Activated T-cell treated with anti-CD3 and anti-CD28 coated beads for 48 hours (primary cell): Measurements from ENCODE around the gene CPA5.

Experiments used
- DNase-seq: peaks from one replicate; pipeline ENCODE4 v3.0.0-alpha.2; 2020; ENCODE audit warnings: low read depth

CPA5 gene

DNA sequence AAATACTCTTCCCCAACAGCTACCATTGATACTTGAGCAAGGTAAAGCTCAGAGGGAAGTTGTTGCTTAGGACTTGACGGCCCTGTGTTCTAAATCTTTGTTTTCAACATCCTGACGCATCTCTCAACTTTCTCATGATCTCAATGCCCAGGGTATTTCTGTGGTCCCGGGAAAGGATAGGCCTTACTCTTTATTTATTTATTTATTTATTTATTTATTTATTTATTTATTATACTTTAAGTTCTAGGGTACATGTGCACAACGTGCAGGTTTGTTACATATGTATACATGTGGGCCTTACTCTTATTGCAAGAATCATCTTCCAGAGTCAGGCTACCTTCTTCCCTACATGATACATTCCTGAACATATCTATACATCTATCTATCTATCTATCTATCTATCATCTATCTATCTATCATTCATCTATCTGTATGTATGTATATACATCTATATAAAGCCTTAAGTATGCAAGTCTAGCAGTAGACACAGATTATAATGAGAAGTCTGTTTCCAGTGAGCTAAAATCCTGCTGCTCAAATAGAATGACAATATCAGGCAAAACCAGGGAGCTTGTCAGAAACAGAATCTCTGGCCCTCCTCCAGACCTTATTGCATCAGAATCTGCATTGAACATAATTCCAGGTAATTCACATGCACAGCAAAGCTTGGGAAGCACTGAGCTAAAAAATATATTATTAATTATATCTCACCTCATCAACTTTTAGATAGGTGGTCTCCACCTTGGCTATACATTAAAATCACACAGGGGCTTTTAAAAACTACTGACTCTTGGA lies 12.2 kb upstream of the CPA5 start:
- DNase-seq: no peak

DNA sequence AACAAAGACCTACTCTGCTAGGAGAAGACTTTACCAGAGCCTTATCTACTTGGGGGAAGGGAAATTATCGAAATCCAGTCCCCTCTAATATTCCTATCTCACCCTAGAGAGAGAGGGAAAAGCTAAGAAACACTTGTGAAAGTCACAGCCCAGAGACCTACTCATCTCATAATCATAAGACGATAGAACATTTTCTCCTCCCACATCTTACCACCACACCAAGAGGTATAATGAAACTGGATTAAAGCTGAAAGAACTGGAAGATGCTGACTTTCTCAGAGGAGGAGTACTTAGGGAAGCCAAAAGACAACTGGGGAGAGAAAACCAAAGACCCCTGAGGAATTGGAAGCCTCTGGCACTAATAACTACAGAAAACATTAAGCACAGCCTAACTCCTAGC lies 10.8 kb upstream of the CPA5 start:
- DNase-seq: no peak

DNA sequence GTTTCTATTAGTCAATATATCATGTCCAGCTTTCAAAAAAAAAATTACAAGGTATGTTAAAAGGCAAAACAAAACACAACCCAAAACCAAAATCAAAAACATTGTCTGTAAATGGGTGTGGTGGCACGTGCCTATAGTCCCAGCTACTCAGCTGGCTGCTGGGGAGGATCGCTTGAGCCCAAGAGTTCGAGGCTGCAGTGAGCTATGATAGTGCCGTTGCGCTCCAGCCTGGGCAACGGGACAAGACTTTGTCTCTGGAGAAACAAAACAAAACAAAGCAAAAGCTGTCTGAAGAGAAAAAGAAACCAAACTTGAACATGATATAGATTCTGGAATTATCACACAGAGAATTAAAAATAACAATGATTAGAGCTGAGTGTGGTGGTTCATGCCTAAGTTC lies 10.3 kb upstream of the CPA5 start:
- no peak for DNase-seq

DNA sequence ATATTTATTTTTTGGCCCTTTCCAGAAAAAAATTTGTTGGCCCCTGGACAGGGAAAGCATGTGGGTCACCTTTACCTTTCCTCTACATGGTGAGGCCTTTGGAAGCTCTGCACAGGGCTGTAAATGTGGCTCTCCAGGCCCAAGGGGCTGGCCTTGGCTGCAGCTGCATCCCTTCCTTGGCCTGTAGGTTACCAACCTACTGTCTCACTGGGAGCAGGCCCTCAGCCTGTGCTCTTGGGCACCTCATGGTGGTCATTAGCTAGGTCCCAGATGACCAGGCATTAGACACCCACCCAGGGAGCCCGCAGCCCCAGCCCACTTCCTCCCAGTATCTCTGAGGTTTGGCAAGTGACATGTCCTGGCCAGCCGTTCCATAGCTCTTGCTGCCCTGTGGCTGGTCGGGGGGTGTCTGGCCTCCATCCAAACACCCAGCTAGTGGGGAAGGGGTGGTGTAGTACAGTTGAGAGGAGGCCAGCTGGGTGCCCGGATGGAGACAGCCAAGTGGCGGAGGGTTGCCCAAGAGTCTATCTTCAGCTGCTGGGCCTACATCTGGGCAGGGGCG lies 7.1 kb upstream of the CPA5 start:
- DNase-seq: no peak

DNA sequence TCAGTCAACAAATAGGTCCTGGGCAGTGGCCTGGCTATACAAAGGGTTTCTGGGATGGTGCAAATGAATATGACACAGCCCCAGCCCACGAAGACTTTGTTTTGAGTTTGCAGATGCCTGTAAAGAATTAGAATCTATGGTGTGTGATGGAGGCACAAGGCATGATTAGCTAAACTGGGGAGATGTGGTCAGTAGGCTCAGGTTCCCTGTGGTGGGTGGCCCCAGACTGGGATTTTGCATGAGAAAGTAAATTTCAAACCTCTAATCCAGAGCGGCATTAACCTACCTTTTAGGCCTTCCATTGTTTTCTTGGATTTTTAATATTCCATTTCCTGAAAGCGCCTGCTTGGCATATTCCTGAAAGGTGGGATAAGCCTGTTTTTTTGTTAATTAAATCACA lies 6.4 kb upstream of the CPA5 start:
- DNase-seq: no peak

DNA sequence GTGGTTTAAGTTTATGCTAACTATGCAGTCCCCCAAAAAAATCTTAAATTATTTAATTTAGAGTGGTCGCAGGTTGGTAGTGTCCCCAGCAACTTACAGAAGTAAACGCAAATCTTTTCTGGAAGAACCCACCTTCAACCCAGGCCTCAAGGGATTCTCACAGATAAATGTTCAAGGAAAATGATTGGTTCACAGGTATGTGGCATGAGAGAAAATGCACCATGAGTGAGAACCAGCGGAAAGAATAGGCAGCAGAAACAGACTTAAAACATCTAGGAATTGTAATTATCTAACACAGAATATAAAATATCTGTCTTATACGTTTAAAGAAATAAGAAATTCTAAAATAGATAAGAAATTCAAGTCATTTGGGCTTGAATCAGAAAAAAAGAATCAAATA lies 2.7 kb upstream of the CPA5 start:
- no peak for DNase-seq

DNA sequence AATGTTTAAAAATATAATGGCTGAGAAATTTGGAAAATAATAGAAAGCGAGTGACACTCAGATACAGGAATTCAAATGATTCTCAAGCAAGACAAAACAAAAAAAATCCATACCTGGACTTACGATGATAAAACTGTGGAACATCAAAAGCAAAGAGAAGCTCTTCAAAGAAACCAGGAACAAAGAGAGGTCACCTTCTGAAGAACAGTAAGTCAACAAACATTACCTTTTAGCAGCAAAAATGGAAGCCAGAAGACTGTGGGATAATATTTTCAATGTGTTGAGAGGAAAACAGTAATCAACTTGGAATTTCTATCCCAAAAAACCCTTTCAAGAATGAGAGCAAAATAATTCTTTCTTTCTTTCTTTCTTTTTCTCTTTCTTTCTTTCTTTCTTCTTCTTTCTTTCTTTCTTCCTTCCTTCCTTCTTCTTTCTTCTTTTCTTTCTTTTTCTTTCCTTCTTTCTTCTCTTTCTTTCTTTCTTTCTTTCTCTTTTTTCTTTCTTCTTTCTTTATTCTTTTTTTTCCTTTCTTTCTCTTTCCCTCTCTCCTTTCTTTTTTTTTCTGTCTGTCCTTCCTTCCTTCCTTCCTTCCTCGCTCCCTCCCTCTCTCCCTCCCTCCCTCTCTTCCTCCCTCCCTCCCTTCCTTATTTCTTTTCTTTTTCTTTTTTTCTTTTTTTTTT lies 1.8 kb upstream of the CPA5 start:
- no peak for DNase-seq

DNA sequence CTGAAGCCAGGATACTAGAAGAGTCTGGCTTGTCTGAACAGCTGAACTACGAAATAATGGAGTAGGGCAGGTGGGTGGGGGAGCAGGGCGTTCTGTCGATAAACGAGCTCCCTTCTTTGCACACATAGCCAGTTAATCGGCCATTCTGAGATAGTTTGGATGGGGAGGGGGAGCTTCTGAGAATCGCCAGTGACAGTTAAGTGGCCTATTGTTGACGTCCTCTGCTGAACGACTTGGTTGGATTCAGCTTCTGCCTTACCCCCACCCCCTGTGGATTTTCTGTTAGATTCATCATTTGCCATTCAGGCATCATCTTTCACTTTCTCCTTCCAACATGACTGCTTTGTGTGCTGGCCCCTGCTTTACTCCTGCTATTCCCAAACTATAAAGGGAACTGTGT lies 520 bp downstream of the CPA5 start:
- DNase-seq: no peak

DNA sequence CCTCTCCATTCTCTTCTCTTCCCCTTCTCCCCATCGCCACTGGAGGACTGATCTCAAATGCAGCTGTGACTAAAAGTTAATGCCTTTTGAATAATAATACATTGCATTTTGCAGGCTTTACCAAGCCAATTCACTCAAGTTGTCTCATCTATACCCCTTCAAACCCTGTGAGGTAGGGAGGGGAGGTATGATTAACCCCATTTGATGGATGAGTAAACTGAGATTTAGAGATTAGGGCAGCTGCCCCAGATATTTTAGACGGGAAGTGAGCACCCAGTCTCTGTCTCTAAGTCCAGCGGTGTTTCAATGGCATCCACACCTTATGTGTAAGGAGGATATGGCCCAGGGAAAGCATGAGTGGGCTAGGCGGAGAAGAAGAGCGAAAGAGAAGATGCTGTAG lies 1.1 kb downstream of the CPA5 start:
- DNase-seq: no peak

DNA sequence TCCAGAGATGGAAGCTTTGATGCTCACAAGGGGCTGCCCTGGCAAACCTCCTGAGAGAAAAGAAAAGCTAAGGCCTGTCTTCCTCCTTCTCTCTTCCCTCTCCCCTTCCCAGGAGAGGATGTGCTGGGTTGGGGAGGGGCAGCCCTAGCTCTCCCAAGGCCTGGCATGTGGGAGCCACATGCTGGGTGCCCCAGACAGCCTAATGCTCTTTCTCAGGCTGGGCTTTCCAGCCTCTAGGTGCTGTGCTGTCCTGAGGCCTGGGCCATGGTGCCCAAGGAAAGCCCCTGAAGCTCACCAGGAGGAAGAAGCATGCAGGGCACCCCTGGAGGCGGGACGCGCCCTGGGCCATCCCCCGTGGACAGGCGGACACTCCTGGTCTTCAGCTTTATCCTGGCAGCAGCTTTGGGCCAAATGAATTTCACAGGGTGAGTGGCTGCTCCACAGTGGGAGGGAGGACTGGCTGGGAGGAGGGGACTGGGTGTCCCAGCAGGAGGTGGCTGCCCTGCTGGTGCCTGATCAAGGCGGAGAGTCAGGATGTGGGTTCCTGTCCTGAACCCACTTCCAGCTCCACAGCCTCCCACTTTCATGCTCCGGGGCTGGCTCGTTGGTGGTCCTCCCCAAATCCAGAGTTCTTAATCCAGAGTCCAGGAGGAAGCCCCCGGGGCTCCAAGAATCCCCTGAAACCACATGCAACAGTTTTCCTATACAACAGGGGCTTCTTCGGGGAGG lies 1.7 kb downstream of the CPA5 start:
- no peak for DNase-seq

DNA sequence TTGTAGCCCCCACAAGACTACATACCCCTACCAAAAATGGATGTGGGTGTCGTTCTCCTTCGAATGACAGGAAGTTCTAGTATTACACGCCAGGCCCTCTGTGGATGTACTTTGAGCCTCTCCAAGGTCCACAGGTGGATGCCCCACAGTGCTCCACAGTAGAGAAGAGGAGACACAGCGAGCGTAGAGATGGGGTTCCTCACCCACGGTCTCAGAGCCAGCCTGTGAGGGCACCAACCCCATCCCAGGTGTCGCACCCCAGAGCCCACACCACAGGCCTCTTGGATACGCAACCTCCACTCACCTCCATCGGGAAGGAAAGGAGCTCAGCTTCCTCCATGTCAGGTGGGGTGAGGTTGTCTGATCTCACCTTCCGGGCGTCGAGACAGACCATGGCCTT lies 2.3 kb downstream of the CPA5 start:
- no peak for DNase-seq

DNA sequence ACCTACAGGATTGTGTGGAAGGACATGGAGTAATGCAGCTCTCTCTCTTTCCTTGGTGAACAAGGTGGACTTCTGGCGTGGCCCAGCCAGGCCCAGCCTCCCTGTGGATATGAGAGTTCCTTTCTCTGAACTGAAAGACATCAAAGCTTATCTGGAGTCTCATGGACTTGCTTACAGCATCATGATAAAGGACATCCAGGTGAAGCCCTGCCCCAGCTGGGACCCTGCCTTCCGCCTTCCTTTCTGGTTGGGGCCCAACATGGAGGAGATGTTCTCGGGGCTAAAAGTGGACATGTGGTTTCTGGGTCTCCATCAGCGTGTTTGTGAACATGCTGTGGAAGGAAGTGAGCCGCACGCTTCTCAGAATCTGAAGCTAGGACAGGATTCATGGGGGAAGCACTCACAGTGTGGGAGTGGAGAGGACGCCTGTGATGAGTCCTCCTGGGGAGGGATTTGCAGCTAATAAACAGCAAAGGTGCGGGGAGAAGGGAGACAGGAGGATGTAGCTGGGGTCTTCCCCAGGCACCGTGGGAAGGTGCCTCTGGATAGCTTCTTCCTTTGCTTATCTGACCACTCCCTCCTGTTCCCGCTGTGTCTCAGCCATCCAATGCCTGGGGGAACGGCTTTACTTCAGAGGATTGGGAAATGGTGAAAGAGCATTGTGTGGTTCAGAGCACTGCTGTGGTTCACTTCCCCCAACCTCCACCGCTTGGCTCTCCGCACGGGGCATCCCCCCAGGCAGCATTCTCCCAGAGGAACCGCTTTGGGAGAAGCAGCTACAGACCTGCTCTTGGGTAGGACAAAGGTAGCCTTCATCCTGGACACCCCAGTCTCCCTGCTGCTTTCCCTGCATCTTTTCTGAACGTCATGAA lies 5.5 kb downstream of the CPA5 start:
- DNase-seq: no peak

DNA sequence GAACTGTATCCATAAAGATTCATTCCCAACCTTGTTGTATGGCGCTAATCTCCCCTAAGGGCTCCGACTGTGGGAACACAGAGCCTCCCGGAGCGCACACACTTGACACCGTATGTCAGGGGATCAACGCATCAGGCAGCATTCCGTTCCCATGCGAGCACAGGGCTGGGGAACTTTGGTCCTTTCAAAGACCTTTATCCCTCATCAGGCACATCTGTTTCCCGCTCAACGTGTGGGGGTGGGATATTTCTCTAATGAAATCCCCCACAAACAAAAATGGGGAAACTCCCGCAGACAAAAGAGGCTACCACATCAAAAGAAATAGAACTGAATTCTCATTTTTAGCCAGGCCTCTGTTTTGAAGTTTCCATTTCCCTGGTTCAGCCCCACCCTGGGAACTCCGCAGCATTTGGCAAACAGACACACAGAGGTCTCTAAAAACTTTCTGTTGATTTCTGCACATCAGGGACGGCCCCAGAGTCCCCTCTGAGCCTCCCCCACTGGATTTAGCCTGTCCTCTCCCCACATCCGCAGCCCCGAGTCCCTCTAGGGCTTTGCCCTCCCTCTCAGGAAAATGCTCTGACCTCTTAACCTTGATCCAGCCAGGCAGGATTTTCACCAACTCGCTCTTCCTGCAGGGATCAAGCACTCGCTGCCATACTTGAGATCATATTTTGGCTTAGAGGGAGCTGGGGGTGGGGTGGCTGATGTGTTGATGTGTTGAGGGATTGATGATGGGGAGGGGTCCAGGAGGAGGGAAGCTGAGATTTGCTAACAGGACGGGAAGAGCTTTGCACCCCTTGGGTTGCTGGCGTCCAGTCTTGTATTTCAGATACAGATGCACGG lies 6.6 kb downstream of the CPA5 start:
- no peak for DNase-seq

DNA sequence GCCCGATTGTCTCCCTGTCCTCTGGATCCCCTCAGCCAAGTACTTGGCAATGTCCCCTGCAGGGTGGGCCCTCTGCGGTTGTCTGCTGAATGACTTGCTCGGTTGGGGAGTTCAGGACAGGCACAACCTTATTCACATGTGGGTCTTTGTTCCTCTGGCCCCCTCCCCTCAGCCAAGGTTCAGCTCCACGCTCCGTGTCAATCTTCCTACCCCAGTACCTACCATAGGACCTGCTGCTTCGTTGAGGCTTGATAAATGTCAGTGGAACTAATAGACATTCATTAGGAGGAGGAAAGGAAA lies 7.1 kb downstream of the CPA5 start:
- DNase-seq: no peak

DNA sequence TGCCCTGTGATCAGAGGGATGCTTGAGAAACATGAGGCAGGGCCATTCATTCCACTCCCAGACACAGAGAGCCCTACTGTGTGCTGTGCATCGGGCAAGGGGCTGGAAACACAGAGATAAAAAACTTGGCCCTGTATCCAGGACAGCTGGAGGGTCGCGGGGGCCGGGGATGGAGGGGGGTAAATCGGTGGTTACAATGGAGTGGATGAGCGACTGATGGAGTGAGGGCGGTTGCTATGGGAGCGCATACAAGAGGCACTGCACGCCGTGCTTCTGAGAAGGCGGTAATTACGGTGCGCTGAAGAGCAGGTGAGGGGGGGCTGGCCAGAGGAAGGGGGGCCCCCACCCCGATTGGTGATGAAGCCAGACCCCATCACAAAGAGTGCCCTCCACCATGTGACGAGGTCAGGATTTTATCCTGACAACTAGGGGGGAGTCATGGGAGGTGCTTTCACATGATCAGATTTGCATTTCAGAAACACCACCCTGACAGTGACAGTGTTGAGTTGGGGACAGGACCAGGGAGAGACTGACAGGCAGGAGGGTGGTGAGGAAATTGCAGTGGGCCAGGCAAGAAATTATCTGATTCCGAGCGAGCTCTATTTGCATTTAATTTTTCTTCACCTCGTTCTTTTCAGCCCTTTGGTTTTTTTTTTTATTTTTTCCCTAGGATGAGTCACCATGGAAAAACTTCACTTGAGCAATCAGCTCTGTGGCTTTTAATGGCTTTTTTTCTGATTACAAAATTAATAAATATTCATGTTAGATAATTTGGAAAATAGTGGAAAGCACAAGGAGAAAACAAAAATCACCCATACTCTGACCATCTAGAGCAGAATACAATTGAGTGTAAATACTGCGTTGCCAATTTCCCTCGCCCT lies 7.8 kb downstream of the CPA5 start:
- DNase-seq: no peak

DNA sequence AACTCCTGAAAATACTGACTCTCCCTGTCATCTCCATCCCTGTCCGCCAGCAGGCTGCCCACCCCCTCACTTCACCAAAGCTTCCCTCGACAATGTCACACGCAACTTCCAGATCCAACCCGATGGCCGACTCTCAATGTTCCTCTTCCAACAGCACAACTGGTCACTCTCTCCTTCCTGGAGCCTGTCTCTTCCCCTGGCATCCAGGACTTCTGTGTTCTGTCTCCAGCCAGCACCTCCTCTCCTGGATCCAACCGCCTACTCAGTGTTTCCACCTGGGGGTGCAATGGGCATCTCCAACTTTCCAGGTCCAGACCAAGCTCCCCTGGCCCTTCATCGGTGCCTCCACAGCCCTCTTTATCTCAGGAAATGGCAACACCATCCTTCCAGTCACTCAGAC lies 8.6 kb downstream of the CPA5 start:
- no peak for DNase-seq

DNA sequence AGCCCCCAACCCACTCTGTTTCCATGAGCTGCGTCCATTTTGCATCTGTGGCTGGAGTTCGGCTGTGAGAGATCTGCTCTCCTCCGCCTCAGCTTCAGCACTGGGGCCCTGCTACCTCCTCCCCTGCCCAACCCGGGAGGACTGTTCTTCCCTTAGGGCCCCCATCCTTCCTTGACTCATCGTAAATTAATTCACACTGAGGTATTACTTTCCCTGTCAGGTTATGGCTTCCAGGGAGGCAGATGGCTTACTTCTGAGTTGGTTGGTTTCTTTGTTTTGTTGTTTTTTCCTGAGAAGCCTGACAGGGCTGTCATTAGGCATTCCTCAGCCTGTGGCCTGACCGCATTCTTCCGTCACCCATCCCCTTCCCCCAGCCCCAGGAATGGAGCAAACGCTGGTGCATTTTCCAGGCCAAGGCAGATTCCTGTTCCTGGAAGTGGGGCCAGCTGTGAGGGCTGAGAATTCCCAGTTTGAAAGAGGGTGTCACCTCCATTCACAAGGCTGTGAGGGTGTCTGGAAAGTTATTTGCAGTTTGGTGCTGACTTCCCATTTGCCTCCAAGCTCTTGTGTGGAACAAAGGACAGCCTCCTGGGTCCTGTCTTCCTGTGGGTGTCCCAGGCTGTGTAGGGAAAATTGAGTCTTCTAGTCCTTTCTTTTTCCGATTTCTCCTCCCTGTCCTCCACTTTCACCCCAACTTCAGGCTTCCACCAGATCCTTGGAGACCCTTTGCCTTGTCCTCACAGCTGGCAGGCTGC lies 11.7 kb downstream of the CPA5 start:
- no peak for DNase-seq

DNA sequence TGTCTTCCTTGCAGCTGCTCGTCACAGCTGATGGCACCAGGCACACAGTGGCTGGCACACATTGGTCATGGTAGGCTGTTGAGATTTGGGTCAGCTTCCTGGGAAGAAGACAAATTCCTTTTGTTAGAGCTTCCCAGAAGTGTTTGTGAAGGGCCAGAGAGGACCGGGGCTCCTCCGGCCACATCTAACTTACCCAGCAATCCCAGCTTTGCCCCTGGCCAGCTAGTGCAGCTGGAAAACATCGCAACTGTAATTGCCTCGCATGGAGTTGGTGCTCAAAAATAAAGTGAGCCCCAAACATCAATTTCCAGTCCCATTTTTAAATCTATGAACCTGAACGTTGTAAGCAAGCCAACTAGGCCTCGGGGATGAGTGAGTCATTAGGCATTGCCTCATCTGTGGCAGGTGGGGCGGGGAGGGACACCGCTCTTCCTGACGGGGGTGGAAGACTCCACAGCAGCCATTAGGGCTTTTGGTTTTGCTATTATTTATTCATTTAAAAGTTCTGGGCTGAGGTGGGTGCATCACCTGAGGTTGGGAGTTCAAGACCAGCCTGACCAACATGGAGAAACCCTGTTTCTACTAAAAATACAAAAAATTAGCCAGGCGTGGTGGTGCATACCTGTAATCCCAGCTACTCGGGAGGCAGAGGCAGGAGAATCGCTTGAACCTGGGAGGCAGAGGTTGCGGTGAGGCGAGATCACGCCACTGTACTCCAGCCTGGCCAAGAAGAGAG lies 12.4 kb downstream of the CPA5 start:
- no peak for DNase-seq

DNA sequence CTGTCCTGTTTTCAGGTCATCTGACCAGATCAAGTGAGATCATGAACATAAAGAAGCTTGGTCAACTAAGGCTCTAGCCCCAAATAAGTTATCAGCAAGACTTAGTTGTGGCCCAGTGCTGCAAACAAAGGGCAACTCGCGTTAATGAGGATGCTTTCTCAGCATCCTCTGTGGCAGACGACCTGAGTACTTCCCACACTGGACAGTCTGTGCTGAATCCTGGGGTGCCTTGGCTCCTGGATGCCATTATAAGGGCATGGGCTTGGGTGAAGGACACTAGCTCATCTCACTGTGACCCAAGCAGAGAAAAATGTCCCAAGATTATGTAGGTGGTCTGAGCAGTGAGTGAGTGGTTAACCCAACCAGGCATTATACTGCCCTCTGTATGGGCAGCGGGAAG lies 13.9 kb downstream of the CPA5 start:
- no peak for DNase-seq
